ENCODE results near the gene EPOP.
A peak's percentile ranks its signal among the peaks of the same experiment; 100 is the strongest.

EPOP gene

GRCh38 chr17:38681096-38681495 is 6.3 kb upstream of the EPOP start:
- Histone ChIP-seq H3K4me2 (ENCODE audit: insufficient read depth, low read length, poor library complexity, severe bottlenecking) (no peak overlapping the region), H3K18ac (ENCODE audit: low read length) (no peak overlapping the region), H3K9ac (ENCODE audit: low read depth, low read length, poor library complexity) (no peak overlapping the region), H3K23ac (ENCODE audit: low read depth, low read length, poor library complexity) (no peak overlapping the region), H2BK12ac (ENCODE audit: low read length) (no peak overlapping the region), H3K4ac (ENCODE audit: low read length) (no peak overlapping the region), H3K36me3 (replicated peaks in 1 of 2; ENCODE audit: control insufficient read depth in 2 of 2, insufficient read depth in 2 of 2, low read length in 2 of 2) (no peaks in the 10 kb centered on the region), H3K79me1 (ENCODE audit: low read depth, low read length) (no peaks in the 10 kb centered on the region), H2AK5ac (ENCODE audit: low read depth, low read length) (no peak overlapping the region), H4K8ac (ENCODE audit: low read depth, low read length) (no peak overlapping the region), H2AFZ (ENCODE audit: low read length) (no peak overlapping the region), H4K91ac (ENCODE audit: low read depth, low read length, poor library complexity) (no peak overlapping the region), H3K9me3 (replicated peaks in 1 of 2; ENCODE audit: control insufficient read depth in 2 of 2, insufficient read depth in 1 of 2, low read depth in 1 of 2, low read length in 2 of 2) (no peaks in the 10 kb centered on the region), H3K27ac (replicated peaks; ENCODE audit: low read length) (no peak overlapping the region), H2BK120ac (ENCODE audit: low read depth, low read length) (no peak overlapping the region), H3K14ac (ENCODE audit: low read length) (no peak overlapping the region), H2BK5ac (ENCODE audit: low read length) (no peak overlapping the region), H3K4me1 (ENCODE audit: control insufficient read depth in 2 of 2, insufficient read depth in 1 of 2, low read depth in 1 of 2, low read length in 2 of 2) (no peaks in the 10 kb centered on the region), H3K4me3 (ENCODE audit: low read length in 2 of 2) (no peak overlapping the region), H2BK15ac (ENCODE audit: low read length) (no peak overlapping the region), H3K27me3 (ENCODE audit: control insufficient read depth in 3 of 3, insufficient read depth in 3 of 3, low read depth in 1 of 3, low read length in 3 of 3) (peaks cover 0 to 2% (median 0%) of the 10 kb centered on the region in 3 experiments)
- DNase-seq (ENCODE audit: low spot score): no peak
- no CpG with 5 or more reads among the region's 3 CpGs for WGBS, 2 donors (ENCODE audit: extremely low coverage in 2 of 2, insufficient read length in 2 of 2, insufficient replicate concordance in 1 of 2)

GRCh38 chr17:38677819-38678218 is 3.1 kb upstream of the EPOP start:
- peaks cover 3 to 4% of the 10 kb centered on the region in 2 donors for H3K4me1 ChIP-seq (ENCODE audit: control insufficient read depth in 2 of 2, insufficient read depth in 1 of 2, low read depth in 1 of 2, low read length in 2 of 2)
- H2BK15ac ChIP-seq (ENCODE audit: low read length): no peak overlapping the region
- no peak overlapping the region for H4K8ac ChIP-seq (ENCODE audit: low read depth, low read length)
- no peak overlapping the region for H3K4me2 ChIP-seq (ENCODE audit: insufficient read depth, low read length, poor library complexity, severe bottlenecking)
- DNase-seq (ENCODE audit: low spot score): no peak
- H3K36me3 ChIP-seq (replicated peaks in 1 of 2; ENCODE audit: control insufficient read depth in 2 of 2, insufficient read depth in 2 of 2, low read length in 2 of 2): no peaks in the 10 kb centered on the region
- H3K9me3 ChIP-seq (replicated peaks in 1 of 2; ENCODE audit: control insufficient read depth in 2 of 2, insufficient read depth in 1 of 2, low read depth in 1 of 2, low read length in 2 of 2): no peaks in the 10 kb centered on the region
- H3K14ac ChIP-seq (ENCODE audit: low read length): no peak overlapping the region
- H3K9ac ChIP-seq (ENCODE audit: low read depth, low read length, poor library complexity): no peak overlapping the region
- peaks cover 0 to 25% (median 14%) of the 10 kb centered on the region in 3 experiments for H3K27me3 ChIP-seq (ENCODE audit: control insufficient read depth in 3 of 3, insufficient read depth in 3 of 3, low read depth in 1 of 3, low read length in 3 of 3)
- WGBS, 2 donors (ENCODE audit: extremely low coverage in 2 of 2, insufficient read length in 2 of 2, insufficient replicate concordance in 1 of 2): no CpG with 5 or more reads among the region's 6 CpGs
- H3K27ac ChIP-seq (replicated peaks; ENCODE audit: low read length): no peak overlapping the region
- no peak overlapping the region for H3K23ac ChIP-seq (ENCODE audit: low read depth, low read length, poor library complexity)
- H3K18ac ChIP-seq (ENCODE audit: low read length): no peak overlapping the region
- H3K4ac ChIP-seq (ENCODE audit: low read length): no peak overlapping the region
- no peak overlapping the region for H2AK5ac ChIP-seq (ENCODE audit: low read depth, low read length)
- no peak overlapping the region for H2BK120ac ChIP-seq (ENCODE audit: low read depth, low read length)
- no peaks in the 10 kb centered on the region for H3K79me1 ChIP-seq (ENCODE audit: low read depth, low read length)
- H2BK12ac ChIP-seq (ENCODE audit: low read length): no peak overlapping the region
- H3K4me3 ChIP-seq (ENCODE audit: low read length in 2 of 2): no peak overlapping the region
- H4K91ac ChIP-seq (ENCODE audit: low read depth, low read length, poor library complexity): no peak overlapping the region
- no peak overlapping the region for H2BK5ac ChIP-seq (ENCODE audit: low read length)
- H2AFZ ChIP-seq (ENCODE audit: low read length): no peak overlapping the region

GRCh38 chr17:38676706-38677504 is 2.1 kb upstream of the EPOP start:
- H3K79me1 ChIP-seq (ENCODE audit: low read depth, low read length): no peaks in the 10 kb centered on the region
- peak; percentile 78 for DNase-seq (ENCODE audit: low spot score)
- H3K4ac ChIP-seq (ENCODE audit: low read length): no peak overlapping the region
- H2BK120ac ChIP-seq (ENCODE audit: low read depth, low read length): no peak overlapping the region
- WGBS, 2 donors (ENCODE audit: extremely low coverage in 2 of 2, insufficient read length in 2 of 2, insufficient replicate concordance in 1 of 2): no CpG with 5 or more reads among the region's 9 CpGs
- peaks cover 11% of the 10 kb centered on the region in 2 donors for H3K4me1 ChIP-seq (ENCODE audit: control insufficient read depth in 2 of 2, insufficient read depth in 1 of 2, low read depth in 1 of 2, low read length in 2 of 2)
- no peak overlapping the region for H2BK5ac ChIP-seq (ENCODE audit: low read length)
- H3K27ac ChIP-seq (replicated peaks; ENCODE audit: low read length): no peak overlapping the region
- H2BK12ac ChIP-seq (ENCODE audit: low read length): no peak overlapping the region
- no peak overlapping the region for H4K8ac ChIP-seq (ENCODE audit: low read depth, low read length)
- H3K14ac ChIP-seq (ENCODE audit: low read length): no peak overlapping the region
- no peak overlapping the region for H3K18ac ChIP-seq (ENCODE audit: low read length)
- peaks cover 0 to 27% (median 14%) of the 10 kb centered on the region in 3 experiments for H3K27me3 ChIP-seq (ENCODE audit: control insufficient read depth in 3 of 3, insufficient read depth in 3 of 3, low read depth in 1 of 3, low read length in 3 of 3)
- peak overlapping the region; percentile 13 for H3K9ac ChIP-seq (ENCODE audit: low read depth, low read length, poor library complexity)
- no peak overlapping the region for H2BK15ac ChIP-seq (ENCODE audit: low read length)
- H3K9me3 ChIP-seq (replicated peaks in 1 of 2; ENCODE audit: control insufficient read depth in 2 of 2, insufficient read depth in 1 of 2, low read depth in 1 of 2, low read length in 2 of 2): no peaks in the 10 kb centered on the region
- peak overlapping the region; percentile 77 for H2AFZ ChIP-seq (ENCODE audit: low read length)
- H3K23ac ChIP-seq (ENCODE audit: low read depth, low read length, poor library complexity): no peak overlapping the region
- no peak overlapping the region for H3K4me2 ChIP-seq (ENCODE audit: insufficient read depth, low read length, poor library complexity, severe bottlenecking)
- no peak overlapping the region for H2AK5ac ChIP-seq (ENCODE audit: low read depth, low read length)
- H4K91ac ChIP-seq (ENCODE audit: low read depth, low read length, poor library complexity): no peak overlapping the region
- no peaks in the 10 kb centered on the region for H3K36me3 ChIP-seq (replicated peaks in 1 of 2; ENCODE audit: control insufficient read depth in 2 of 2, insufficient read depth in 2 of 2, low read length in 2 of 2)
- no peak overlapping the region for H3K4me3 ChIP-seq (ENCODE audit: low read length in 2 of 2)

GRCh38 chr17:38674014-38674748 is 576 bp downstream of the EPOP start:
- Histone ChIP-seq H3K18ac (ENCODE audit: low read length) (peak overlapping the region; percentile 96), H2BK5ac (ENCODE audit: low read length) (peak overlapping the region; percentile 57), H3K36me3 (replicated peaks in 1 of 2; ENCODE audit: control insufficient read depth in 2 of 2, insufficient read depth in 2 of 2, low read length in 2 of 2) (no peaks in the 10 kb centered on the region), H3K9ac (ENCODE audit: low read depth, low read length, poor library complexity) (peak overlapping the region; percentile 96), H2AK5ac (ENCODE audit: low read depth, low read length) (peak overlapping the region; percentile 78), H3K4me1 (ENCODE audit: control insufficient read depth in 2 of 2, insufficient read depth in 1 of 2, low read depth in 1 of 2, low read length in 2 of 2) (peaks cover 17 to 20% of the 10 kb centered on the region in 2 donors), H3K27me3 (ENCODE audit: control insufficient read depth in 3 of 3, insufficient read depth in 3 of 3, low read depth in 1 of 3, low read length in 3 of 3) (peaks cover 6 to 43% (median 35%) of the 10 kb centered on the region in 3 experiments), H4K91ac (ENCODE audit: low read depth, low read length, poor library complexity) (no peak overlapping the region), H3K27ac (replicated peaks; ENCODE audit: low read length) (peak overlapping the region; percentile 33), H2AFZ (ENCODE audit: low read length) (peak overlapping the region; percentile 93), H2BK15ac (ENCODE audit: low read length) (no peak overlapping the region), H3K23ac (ENCODE audit: low read depth, low read length, poor library complexity) (peak overlapping the region; percentile 90), H2BK120ac (ENCODE audit: low read depth, low read length) (peak overlapping the region; percentile 37), H4K8ac (ENCODE audit: low read depth, low read length) (no peak overlapping the region), H2BK12ac (ENCODE audit: low read length) (no peak overlapping the region), H3K9me3 (replicated peaks in 1 of 2; ENCODE audit: control insufficient read depth in 2 of 2, insufficient read depth in 1 of 2, low read depth in 1 of 2, low read length in 2 of 2) (no peaks in the 10 kb centered on the region), H3K4me2 (ENCODE audit: insufficient read depth, low read length, poor library complexity, severe bottlenecking) (peak overlapping the region; percentile 95), H3K79me1 (ENCODE audit: low read depth, low read length) (no peaks in the 10 kb centered on the region), H3K4me3 (ENCODE audit: low read length in 2 of 2) (peak overlapping the region; percentile 56 to 91), H3K4ac (ENCODE audit: low read length) (no peak overlapping the region), H3K14ac (ENCODE audit: low read length) (no peak overlapping the region)
- no peak for DNase-seq (ENCODE audit: low spot score)
- WGBS, 2 donors (ENCODE audit: extremely low coverage in 2 of 2, insufficient read length in 2 of 2, insufficient replicate concordance in 1 of 2): no CpG with 5 or more reads among the region's 85 CpGs
